GM12872 (cell line): ENCODE measurements around the gene BHLHA9.

Experiments
- CTCF ChIP-seq: IDR thresholded peaks from 3 replicates; pipeline ENCODE4 v1.5.1; 2011; ENCODE audit warnings: low read depth, mild to moderate bottlenecking, low read length, moderate library complexity; ENCODE audit not compliant: insufficient read depth

BHLHA9 gene

GRCh38 chr17:1270210-1271029 is at the start of gene BHLHA9:
BHLHA9 (plus strand) TSS chr17:1270444; CDS start chr17:1270564, 120 bp downstream.
- no peak for TF ChIP-seq CTCF

- no peak for TF ChIP-seq CTCF
Observed at GRCh38 chr17:1221209-1221608, 49.0 kb upstream of the BHLHA9 start.

GRCh38 chr17:1222321-1222720 is 47.9 kb upstream of the BHLHA9 start:
- no peak for TF ChIP-seq CTCF

- TF ChIP-seq CTCF: no peak
Observed at GRCh38 chr17:1223662-1224061, 46.6 kb upstream of the BHLHA9 start.

- TF ChIP-seq CTCF: no peak
Observed at GRCh38 chr17:1224330-1224729, 45.9 kb upstream of the BHLHA9 start.

GRCh38 chr17:1226308-1226707 is 43.9 kb upstream of the BHLHA9 start:
- no peak for TF ChIP-seq CTCF

GRCh38 chr17:1227365-1227764 is 42.9 kb upstream of the BHLHA9 start:
- no peak for TF ChIP-seq CTCF
